Central memory CD4-positive, alpha-beta T cell (primary cell): ENCODE results near the gene SLC38A11.
"Not testable (repeated sequence)": the region's sequence is repeated elsewhere in the genome, so short reads cannot be mapped to it uniquely, and the experiment has no call there.

Source experiments
- DNase-seq: peaks from one replicate; pipeline ENCODE4 v3.0.0; 2022

SLC38A11 gene

DNA sequence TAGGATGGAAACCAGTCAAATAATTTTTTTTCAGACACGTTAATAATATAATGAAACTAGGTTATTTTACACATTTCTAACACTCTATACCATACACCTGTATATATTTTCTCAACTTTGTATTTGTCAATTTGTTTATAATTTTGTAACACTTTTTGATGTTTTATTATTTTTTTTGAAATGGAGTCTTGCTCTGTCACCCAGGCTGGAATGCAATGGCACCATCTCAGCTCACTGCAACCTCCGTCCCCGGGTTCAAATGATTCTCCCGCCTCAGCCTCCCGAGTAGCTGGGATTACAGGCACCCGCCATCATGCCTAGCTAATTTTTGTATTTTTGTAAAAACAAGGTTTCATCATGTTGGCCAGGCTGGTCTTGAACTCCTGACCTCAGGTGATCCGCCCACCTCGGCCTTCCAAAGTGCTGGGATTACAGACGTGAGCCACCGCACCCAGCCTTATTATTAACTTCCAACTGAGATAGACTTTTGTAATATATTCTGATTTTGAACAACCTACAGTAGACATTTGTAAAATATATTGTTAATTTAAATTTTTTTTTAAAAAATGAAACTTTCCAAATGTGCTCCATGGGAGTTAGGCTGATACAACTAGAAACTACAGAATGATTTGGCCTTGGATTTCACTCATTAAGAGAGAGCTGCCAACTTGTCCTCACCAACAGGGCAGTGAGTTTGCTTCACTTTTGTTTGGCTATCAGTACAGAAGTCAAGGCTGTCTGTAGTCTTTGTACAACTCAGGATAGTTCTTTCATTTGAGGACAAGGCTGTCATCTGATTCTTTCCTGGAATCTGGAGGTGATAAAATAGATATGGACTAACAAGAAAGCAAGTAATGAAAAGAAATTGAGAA is 79.8 kb downstream of the SLC38A11 start:
- DNase-seq = no peak

DNA sequence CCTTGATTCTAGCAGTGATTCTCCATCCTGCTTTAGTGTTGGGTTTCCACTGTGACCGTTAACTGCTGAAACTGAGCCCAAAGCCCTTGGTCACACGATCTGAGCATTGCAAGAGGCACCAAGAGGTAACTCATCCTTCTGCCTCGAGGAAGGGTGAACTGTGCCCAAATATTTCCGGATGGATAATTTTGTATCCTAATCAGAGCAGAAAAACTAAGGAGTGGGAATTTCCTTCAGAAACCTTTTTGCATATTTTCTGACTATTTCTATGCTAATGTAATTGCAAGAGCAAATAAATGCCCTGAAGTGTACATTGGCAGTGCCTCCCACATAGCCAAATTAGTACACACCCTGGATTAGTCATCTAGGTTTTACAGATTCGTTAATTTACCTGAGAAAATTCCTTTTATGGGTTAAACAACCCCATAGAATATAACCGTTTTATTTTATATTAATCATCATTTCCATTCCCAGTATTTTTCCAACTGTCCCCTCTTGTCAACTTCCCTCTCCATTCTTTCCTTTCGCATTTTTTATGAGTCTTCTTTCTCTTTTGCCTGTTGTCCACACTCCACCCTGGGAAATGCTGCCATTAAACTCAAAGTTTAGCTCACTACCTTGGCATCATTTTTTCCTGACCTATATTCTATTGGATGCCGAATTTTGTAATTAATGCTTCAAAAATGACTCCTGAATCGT is 82.0 kb downstream of the SLC38A11 start:
- DNase-seq = no peak

DNA sequence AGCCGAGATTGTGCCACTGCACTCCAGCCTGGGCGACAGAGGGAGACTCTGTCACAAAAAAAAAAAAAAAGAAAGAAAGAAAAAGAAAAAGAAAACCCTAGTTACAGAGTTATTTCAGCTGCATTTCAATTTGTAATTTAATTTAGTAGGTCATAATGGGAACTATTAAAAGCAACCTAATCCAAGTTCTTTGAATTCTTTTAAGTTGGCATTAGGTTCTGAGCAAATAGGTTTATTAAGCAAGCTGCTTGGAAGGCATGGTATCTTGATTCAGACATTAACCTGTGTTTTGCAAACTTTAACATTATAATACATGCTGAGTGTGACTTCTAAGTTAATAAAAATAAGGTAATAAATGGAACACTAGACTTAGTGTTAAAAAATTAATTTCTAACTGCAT is 83.9 kb downstream of the SLC38A11 start:
- DNase-seq = no peak

DNA sequence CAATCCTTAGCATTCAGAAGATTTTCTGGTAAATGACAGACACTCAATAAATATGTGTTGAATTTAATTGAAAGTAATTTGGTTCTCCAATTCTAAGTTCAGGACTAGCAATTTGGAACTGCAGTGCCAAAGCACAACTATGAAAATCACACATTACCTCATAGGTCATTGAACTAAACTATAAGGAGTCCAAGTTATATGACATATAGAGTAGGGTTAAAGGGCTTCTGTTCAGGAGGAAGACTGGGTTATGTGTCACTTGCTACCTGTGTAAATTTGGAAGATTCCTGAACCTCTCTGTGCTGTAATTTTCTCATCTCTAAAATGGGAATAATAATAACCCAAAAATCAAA is 85.9 kb downstream of the SLC38A11 start:
- no peak for DNase-seq

DNA sequence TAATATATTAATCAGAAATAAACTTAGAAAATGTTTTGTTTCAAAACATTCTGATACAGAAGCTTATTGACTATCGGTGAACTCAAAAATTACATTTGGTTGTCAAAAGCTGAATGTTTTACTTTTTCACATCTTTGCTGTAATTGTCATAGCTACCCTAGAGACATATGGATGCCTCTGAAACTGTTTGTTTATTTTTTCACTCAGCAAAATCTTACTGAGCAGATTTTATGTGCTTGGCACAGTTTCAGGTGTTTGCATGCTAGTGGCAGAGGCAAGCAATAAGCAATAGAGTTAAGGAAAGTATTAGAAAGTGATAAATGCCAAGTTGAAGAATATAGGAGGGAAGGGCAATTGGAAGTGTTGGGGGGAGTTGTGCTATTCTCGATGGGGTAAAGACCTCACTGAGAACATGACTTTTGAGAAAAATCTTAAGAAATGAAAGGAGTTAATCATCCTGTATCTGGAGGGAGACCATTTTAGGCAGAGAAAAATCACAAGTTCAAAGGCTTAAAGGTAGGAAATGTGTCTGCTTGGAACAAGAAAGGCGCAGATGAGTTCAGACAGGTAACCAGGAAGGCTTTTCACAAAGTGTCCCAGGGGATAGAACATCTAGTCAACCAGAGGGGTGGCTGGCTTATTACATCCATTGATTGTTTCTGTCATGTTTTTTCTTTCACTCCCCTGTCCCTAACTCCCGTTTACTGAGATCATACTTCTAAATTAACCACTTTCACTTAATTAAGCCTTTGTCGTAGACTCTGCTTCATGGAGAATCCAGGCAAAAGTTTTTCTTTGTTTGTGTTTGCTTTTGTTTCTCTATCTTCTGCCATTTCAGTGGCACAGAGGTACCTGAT is 86.5 kb downstream of the SLC38A11 start:
- no peak for DNase-seq

DNA sequence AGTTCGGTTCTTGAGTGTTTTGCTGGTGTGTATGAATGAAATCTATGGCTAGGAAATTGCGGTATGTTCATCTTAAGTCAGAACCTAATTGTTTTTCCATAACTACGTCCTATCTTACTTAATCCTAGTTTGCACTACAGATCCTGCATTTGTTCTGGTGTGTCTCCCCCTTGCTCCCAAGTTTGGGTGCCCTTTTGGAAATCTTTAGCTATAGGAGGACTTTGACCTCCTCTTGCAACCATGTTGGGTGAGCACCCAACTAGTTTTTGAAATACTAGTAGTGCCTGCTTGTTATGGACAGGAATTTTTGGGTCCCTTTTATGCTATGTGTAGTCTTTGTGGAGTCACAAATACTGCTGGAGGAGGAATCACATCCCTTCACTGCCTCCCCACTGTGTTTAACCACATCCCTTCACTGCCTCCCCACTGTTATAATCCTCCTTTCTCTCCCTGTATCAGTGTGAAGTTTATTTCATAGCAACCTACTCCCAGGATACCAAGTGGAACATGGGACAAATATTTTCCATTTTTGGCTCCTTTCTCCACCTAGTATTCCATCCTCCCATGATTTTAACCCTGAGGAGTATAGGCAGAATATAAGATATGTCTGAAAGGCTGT is 87.4 kb downstream of the SLC38A11 start:
- no peak for DNase-seq

DNA sequence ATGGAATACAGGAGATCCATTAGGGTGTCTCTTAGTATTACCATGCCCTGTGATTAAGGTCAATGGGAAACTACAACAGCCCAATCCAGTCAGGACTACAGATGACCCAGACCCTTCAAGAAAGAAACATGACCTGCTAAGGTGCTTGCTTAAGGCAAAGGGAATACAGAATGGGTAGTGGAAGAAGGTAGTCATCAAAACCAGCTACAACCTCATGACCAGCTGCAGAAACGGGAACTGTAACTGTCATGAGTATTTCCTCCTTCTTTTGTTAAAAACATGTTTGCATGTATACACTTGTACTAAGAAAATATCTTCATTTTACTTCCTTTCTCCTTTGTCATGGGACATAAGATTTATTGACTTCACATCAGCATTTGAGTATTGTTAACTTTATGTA is 88.9 kb downstream of the SLC38A11 start:
- not testable (repeated sequence) for DNase-seq

DNA sequence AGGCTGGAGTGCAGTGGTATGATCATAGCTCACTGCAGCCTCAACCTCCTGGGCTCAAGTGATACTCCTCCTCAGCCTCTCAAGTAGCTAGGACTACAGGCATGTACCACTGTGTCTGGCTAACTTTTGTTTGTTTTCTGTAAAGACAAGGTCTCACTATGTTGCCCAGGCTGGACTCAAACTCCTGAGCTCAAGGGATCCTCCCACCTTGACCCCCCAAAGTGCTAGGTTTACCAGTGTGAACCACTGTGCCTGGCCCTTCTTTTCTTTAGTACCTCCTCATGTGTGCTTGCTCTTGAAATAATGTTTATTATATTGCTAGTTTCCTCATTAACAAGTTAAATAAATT is 94.7 kb downstream of the SLC38A11 start:
- no peak for DNase-seq

DNA sequence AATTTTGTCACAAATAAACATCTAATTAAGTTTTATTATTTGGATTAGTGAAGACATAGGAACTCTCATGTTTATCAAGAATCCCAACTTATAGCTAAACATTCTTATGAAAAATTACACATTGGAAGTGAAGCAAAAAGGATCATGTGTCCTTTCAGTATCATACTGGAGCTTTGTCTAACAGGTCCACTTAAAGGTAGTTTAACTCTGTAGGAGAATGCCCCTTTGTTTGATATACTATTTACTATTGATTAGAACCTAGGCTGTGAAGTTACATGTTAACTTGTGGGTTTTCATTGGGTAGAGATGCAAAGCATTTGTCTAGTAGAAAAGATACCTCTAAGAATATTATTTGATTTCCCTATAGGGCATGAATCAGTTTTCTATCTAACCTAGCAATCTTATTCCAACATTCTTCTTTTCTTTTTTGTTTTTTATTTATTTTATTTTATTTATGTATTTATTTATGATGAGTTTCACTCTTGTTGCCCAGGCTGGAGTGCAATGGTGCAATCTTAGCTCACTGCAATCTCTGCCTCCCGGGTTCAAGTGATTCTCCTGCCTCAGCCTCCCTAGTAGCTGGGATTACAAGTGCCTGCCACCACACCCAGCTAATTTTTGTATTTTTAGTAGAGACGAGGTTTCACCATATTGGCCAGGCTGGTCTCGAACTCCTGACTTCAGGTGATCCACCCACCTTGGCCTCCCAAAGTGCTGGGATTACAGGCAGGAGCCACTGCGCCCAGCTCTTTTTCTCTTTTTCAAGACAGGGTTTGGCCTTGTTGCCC is 95.2 kb downstream of the SLC38A11 start:
- DNase-seq = not testable (repeated sequence)

DNA sequence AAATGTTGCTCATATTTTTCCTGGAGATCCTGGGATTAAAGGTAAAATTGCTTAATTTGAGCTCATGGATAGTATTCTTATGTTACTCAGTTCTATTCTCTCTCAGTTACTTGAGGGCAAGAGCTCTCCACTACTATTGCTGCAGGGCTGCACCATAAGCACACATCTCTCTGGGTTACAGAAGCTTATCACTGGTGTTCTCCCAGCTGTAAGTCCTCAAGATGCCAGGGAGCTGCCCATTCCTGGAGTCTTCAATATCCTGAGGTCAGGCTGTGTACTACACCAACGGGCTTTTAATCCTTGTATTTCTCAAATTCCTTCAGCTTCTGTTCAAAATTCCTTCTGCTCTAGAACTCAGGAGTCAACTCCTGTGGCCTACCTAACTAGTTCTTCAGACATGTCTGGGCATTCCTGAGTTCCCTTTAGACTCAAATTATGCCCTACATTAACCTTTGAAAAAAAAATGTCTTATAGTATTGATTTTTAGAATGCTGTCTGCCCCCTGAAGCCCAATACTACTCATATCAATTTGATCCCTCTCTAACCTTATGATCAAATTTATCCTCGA is 96.0 kb downstream of the SLC38A11 start:
- DNase-seq = no peak

DNA sequence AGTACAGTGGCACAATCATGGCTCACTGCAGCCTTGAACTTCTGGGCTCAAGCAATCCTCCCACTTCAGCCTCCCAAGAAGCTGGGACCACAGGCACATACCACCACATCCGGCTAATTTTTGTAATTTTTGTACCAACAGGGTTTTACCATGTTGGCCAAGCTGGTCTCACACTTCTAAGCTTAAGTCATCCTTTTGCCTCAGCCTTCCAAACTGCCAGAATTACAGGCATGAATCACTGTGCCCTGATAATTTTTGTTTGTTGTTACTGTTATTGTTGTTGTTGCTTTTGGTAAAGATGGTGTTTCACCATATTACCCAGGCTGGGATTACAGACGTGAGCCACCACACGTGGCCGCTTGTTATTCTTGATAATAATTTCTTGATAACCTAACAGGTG is 103.2 kb downstream of the SLC38A11 start:
- DNase-seq = no peak

DNA sequence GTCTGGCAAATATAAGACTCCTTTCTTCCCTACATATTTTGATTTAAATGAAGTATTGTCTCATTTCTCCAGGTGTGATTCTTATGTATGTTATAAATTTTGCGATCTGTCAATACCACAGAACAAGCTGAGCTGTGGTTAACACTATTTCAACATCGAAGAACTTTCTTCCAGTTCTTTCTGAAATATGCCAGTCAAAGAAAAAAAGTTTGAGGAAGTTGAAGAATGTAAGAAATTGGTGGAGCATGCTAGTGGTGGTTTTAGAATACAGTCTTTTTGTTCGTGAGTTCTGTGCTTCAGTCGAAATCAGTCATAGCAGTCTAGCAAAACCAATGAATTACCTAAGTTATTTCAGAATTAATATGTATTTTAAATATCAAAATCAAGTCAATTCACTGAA is 105.1 kb downstream of the SLC38A11 start:
- no peak for DNase-seq

DNA sequence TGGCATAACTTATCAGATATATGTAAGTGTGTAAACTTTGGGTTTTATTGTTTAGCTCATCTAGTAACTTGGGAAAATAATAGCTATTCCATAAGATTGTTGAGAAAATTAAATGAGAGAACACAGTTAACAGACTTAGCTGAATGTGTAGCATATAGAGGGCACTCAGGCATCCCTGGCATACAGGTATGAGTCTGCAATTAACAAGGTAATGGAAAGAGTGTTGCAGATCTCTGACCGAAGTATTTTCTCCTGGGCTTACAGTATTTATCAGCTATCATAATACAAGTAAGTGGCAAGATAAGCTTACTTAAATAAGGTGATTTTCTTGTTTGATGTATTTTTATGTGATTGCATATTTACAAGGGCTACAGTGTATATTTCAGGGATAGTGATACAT is 105.8 kb downstream of the SLC38A11 start:
- no peak for DNase-seq

DNA sequence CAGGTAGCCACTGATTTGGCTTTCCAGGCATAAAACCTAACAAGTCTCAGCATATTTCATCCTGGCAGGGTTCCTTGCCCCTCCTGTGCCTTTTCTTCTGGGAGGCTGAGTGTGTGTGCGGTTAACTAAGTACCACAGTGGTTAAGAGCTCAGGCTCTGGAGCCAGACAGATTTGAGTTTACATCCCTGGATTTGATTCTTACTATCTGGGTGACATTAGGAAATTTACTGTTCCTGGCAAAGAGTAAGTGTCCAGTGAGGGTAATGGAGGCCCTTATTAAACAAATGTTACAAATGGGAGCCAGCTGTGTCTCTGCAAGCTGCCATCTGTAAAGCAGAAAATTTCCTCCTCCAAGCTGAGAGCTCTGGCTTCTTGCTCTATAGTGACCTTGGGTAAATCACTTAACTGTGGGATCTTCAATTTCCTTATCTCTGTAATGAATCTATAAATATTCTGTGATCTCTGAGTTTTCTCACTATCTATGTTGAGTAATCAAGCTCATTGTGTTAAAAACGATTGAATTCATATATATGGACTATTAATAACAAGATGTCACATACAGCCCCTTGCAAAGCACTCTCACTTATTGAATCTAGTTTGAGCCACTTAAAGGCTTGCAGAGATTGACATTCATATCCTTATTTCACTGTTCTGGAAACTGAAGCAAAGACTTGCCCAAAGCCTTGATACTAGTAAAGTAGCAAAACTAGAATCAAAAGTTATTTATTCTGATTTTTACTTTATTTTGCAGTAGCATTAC is 107.2 kb downstream of the SLC38A11 start:
- no peak for DNase-seq

DNA sequence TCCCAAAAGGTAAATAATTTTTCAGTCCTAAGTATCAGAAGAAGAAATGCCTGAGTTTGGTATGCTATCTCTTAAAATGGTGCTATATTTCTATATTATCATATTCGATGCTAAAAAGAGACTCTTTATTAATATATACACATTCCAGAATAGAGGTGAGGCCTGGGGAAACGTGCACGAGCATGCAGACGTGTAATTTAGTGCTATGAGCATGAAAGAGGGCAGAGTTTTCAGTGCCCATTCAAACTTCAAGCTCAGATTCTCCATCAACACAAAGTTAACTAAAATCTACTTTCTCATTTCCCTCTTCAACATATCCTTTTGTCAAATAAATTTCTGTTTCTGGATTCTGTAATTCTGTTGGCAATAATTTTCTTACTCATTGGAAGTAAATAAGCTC is 108.0 kb downstream of the SLC38A11 start:
- DNase-seq = no peak

DNA sequence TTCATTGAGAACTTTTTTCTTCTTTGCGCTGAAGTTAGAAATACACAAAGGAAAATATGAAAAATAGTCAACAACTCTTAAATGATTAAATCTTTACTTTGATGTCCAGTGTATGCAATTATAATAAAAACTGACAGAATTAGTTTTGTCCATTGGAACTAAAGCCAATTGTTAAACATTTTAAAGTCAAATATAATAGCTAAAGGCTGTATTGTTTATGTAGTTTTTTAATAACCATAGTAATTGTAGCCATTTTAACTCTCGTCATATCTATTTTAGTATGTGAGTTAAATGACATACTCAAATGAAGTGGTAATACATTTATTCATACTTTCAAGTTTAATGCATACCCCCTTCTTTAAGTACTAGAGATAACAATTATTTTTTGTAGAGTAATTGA is 109.0 kb downstream of the SLC38A11 start:
- DNase-seq = no peak
